GM19023 (cell line): Measurements from ENCODE around the gene HELZ.
A peak's percentile ranks its signal among the peaks of the same experiment; 100 is the strongest.
"Not testable (repeated sequence)": the region's sequence is repeated elsewhere in the genome, so short reads cannot be mapped to it uniquely, and the experiment has no call there.

ENCODE experiments used
- ATAC-seq: cut with Tn5 transposase; IDR thresholded peaks from one replicate; pipeline ENCODE4 v1.9.1; 2021; ENCODE audit warnings: mild to moderate bottlenecking, moderate library complexity; ENCODE audit not compliant: unreplicated experiment

HELZ gene

GRCh38 chr17:67265436-67266019 lies 20.5 kb upstream of the HELZ start:
- ATAC-seq: no peak

GRCh38 chr17:67262435-67263117 lies 17.6 kb upstream of the HELZ start:
- ATAC-seq: no peak

GRCh38 chr17:67260170-67260987 lies 15.4 kb upstream of the HELZ start:
- ATAC-seq: no peak

GRCh38 chr17:67258821-67259468 lies 13.9 kb upstream of the HELZ start:
- no peak for ATAC-seq

GRCh38 chr17:67256075-67256732 lies 11.2 kb upstream of the HELZ start:
- no peak for ATAC-seq

GRCh38 chr17:67253384-67253783 lies 8.4 kb upstream of the HELZ start:
- no peak for ATAC-seq

- ATAC-seq: not testable (repeated sequence)
Measured at GRCh38 chr17:67251586-67251985, 6.6 kb upstream of the HELZ start.

GRCh38 chr17:67248291-67248690 lies 3.3 kb upstream of the HELZ start:
- no peak for ATAC-seq

GRCh38 chr17:67247416-67247900 lies 2.5 kb upstream of the HELZ start:
- no peak for ATAC-seq

GRCh38 chr17:67246653-67247415 lies 1.8 kb upstream of the HELZ start:
- ATAC-seq: peak; percentile 49

GRCh38 chr17:67246403-67246652 lies 1.3 kb upstream of the HELZ start:
- no peak for ATAC-seq

- no peak for ATAC-seq
Measured at GRCh38 chr17:67245694-67246402, 852 bp upstream of the HELZ start.

GRCh38 chr17:67244431-67245072 lies 444 bp downstream of the HELZ start:
- ATAC-seq: peak; percentile 27

- no peak for ATAC-seq
Measured at GRCh38 chr17:67243284-67243683, 1.7 kb downstream of the HELZ start.

GRCh38 chr17:67241719-67242341 lies 3.2 kb downstream of the HELZ start:
- ATAC-seq: no peak

- ATAC-seq: no peak
Measured at GRCh38 chr17:67239597-67239996, 5.4 kb downstream of the HELZ start.

GRCh38 chr17:67238991-67239390 lies 6.0 kb downstream of the HELZ start:
- ATAC-seq: no peak

- no peak for ATAC-seq
Measured at GRCh38 chr17:67232441-67232840, 12.6 kb downstream of the HELZ start.
